ENCODE results near the gene STAT4.
A peak's percentile ranks its signal among the peaks of the same experiment; 100 is the strongest.

Gene STAT4

DNA sequence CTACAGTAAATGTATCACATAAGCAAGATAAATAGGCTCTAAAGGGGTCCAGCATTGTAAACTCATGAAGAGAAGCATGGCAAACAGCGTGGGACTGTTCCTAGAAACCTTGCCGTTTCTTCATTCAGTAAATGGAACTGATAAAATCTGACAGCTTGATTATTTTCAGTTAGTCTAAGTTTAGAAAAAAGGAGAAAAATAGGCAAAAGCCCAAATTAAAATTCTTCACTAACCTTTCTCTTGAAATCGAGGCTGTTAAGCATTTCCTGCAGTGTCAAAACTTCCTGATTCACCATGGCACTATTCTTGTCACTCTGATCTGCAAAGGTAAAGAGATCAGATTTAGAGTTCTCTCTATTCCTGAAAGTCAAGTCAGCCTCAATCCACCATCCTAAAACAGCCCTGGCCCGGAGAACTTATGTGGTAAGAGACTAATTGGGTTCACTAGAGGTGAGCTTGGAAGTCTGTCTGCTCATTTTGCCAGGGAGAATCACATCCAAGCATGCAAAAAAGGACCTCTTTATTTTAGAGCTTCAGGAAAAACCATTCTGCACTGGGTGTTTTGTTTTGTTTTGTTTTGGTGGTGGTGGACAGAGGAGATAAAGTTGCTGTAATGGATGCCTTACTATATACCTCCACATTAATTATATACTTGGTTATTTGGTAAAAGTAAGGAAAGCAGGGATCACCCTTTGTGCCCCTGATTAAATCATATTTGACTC, 84.4 kb downstream of the STAT4 start:
- no peak for DNase-seq (ENCODE audit: low read depth)
- TF ChIP-seq, protein P1, sequence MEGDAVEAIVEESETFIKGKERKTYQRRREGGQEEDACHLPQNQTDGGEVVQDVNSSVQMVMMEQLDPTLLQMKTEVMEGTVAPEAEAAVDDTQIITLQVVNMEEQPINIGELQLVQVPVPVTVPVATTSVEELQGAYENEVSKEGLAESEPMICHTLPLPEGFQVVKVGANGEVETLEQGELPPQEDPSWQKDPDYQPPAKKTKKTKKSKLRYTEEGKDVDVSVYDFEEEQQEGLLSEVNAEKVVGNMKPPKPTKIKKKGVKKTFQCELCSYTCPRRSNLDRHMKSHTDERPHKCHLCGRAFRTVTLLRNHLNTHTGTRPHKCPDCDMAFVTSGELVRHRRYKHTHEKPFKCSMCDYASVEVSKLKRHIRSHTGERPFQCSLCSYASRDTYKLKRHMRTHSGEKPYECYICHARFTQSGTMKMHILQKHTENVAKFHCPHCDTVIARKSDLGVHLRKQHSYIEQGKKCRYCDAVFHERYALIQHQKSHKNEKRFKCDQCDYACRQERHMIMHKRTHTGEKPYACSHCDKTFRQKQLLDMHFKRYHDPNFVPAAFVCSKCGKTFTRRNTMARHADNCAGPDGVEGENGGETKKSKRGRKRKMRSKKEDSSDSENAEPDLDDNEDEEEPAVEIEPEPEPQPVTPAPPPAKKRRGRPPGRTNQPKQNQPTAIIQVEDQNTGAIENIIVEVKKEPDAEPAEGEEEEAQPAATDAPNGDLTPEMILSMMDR (conservative IDR thresholded peaks at IDR 0.05; ENCODE audit: low read depth, low read length) = no peak
- no peak overlapping the region for H3K4me3 ChIP-seq (ENCODE audit: low read depth, low read length)

DNA sequence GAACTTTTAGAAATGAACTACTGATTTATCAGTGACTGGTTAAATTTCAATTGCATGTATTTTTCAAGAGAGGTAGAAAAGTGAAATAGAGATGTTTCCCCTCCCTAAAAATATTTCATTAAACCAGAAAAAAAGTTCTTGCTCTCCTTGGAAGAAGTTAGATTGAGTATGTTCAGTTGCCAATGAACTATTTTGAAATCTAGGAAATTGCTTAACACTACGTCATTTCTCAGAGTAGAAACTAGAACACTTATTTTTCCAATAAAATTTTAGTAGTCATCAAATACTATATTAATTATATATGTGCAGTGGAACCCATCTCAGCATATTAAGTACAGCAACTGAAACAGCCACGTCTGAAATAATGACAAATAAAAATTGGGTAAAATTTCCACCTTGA, 85.0 kb downstream of the STAT4 start:
- H3K4me3 ChIP-seq (ENCODE audit: low read depth, low read length) = no peak overlapping the region
- no peak for DNase-seq (ENCODE audit: low read depth)
- TF ChIP-seq, protein P1 (conservative IDR thresholded peaks at IDR 0.05; ENCODE audit: low read depth, low read length) = no peak

DNA sequence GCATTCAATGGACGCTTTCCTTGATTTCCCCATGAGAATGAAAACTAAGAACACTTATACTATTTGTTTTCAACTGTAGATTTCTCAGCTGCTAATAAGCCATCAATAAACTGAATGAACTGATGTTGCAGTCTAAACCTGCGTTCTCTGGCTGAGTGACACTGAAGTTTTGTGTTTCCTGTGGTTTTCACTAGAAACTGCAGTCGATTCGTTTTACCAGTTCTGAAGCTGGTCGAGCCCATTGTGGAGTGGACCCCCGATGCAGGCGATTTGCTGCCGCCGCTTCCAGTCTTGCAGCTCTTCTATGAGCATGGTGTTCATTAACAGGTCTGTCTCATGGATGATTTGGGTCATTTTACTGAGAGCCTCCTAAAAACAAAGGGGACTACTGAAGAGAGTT, 86.2 kb downstream of the STAT4 start:
- DNase-seq (ENCODE audit: low read depth) = no peak
- H3K4me3 ChIP-seq (ENCODE audit: low read depth, low read length) = no peak overlapping the region
- TF ChIP-seq, protein P1 (conservative IDR thresholded peaks at IDR 0.05; ENCODE audit: low read depth, low read length) = no peak

DNA sequence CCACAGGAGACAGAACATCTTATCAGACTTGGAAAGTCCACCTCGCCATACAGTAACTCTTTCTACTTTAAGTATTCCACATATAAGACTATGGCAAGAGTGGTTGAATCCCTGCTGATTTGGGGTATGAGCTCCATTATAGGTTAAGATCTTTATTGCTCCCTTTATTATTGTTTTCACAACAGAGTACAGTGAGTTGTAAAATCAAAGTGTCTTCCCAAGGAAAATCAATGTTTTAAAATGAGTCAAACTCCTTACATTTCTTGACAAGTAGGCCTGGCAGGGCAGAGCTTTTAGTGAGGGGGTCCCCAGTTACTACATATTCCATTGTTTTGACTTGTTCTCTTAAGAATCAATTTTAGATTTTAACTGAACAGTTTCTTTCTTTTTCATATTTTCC, 87.2 kb downstream of the STAT4 start:
- TF ChIP-seq, protein P1 (conservative IDR thresholded peaks at IDR 0.05; ENCODE audit: low read depth, low read length) = no peak
- no peak overlapping the region for H3K4me3 ChIP-seq (ENCODE audit: low read depth, low read length)
- no peak for DNase-seq (ENCODE audit: low read depth)

DNA sequence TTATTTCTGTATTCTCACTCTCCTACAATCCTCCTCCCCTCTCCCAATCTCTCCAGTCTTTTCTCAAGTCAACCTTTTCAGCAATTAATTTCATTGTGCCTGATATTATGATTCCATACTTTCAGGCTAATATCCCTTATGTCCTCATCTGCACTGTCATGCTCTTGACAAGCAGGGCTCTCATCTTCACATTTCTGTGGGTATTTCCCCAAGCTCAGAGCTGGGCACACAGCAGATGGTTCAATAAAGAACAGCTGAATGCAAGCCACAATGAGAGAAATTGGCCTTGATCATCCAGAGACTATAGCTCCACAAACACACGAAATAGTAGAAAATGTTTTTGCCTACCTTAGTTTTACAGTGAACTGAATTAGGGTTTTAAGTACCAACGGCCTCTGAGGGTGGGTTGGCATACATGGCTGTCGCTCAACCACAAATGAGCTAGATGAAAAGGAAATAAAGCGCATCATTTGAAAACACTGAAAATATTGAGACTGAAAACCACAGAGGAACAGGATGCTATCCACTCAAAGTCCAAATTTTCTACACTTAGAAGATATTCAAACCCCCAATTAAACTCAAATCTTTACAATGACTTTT, 89.3 kb downstream of the STAT4 start:
- TF ChIP-seq, protein P1 (conservative IDR thresholded peaks at IDR 0.05; ENCODE audit: low read depth, low read length) = no peak
- no peak for DNase-seq (ENCODE audit: low read depth)
- H3K4me3 ChIP-seq (ENCODE audit: low read depth, low read length) = no peak overlapping the region

DNA sequence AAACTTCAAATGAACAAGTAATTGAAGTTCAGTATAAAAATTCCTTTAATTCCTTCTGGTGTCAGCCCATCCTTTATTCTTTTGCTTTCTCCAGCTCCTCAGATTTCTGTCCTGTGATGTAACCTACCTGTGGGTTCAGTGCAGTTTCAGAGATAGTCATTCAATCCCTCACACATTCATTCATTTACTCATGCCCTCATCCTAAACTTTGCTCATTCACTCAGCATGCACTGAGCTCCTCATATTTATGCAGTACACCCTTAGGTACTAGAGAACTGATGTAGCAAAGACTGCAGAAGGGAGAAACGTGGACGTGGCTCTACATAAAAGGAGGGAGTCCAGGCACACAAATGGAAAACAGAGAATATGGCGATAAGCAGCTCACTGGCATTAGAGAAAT, 91.5 kb downstream of the STAT4 start:
- DNase-seq (ENCODE audit: low read depth) = no peak
- no peak overlapping the region for H3K4me3 ChIP-seq (ENCODE audit: low read depth, low read length)
- TF ChIP-seq, protein P1 (conservative IDR thresholded peaks at IDR 0.05; ENCODE audit: low read depth, low read length) = no peak

DNA sequence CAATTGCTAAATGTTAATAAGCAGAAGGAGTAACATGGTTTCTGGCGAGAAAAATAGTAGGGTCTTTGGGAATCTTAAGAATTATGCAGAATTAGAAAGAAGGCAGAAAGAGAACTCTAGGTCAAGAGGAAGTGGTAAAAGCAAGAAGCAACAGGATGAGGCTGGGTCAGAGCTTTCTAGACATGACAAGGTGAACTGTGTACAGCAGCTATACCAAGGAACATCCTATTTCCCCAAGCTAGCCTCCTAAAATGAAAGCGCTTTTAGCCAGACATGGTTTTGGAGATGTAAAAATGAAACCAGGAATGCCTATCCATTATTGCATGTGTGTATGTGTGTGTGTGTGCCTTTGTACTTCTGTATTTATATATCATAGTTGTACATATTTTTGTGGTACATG, 94.6 kb downstream of the STAT4 start:
- DNase-seq (ENCODE audit: low read depth) = peak; percentile 31
- no peak overlapping the region for H3K4me3 ChIP-seq (ENCODE audit: low read depth, low read length)
- TF ChIP-seq, protein P1 (conservative IDR thresholded peaks at IDR 0.05; ENCODE audit: low read depth, low read length) = no peak
